Small intestine (tissue), 7 donors: Measurements from ENCODE around the gene ZMIZ1. TPM values are rescaled to one million over a fixed set of nuclear protein-coding genes. Genes with fewer than 3 reads are reported as not detected.

Experiments
- DNase-seq, 2 donors: peaks; one replicate each; pipeline versions ENCODE4 v3.0.0 to v3.0.0-alpha.2; 2013
- FAIRE-seq: peaks from 2 replicates; lab custom pipeline; 2012; peaks lifted over from hg19 to GRCh38; lab: Jason Lieb, UNC
- H3K27ac ChIP-seq, 3 donors: one replicate each; pipeline ENCODE4 v1.5.1; 2013; ENCODE audit warnings: low read length in 2 of 3, mild to moderate bottlenecking in 2 of 3, control low read depth in 1 of 3, inconsistent platforms in 1 of 3, low read depth in 1 of 3, moderate library complexity in 1 of 3
- H3K27me3 ChIP-seq, 3 donors: one replicate each; pipeline ENCODE4 v1.6.1; 2013; ENCODE audit warnings: low read length in 3 of 3, inconsistent platforms in 1 of 3; ENCODE audit not compliant: control insufficient read depth in 3 of 3, insufficient read depth in 3 of 3
- H3K36me3 ChIP-seq, 3 donors: one replicate each; pipeline ENCODE4 v1.6.1; 2013; ENCODE audit warnings: low read length in 3 of 3, inconsistent platforms in 1 of 3, low read depth in 1 of 3, mild to moderate bottlenecking in 1 of 3, moderate library complexity in 1 of 3; ENCODE audit not compliant: control insufficient read depth in 3 of 3, insufficient read depth in 2 of 3
- H3K4me1 ChIP-seq, 3 donors: one replicate each; pipeline ENCODE4 v1.6.1; 2013; ENCODE audit warnings: low read length in 2 of 3, inconsistent platforms in 1 of 3, low read depth in 1 of 3, mild to moderate bottlenecking in 1 of 3, moderate library complexity in 1 of 3; ENCODE audit not compliant: control insufficient read depth in 3 of 3, insufficient read depth in 2 of 3
- H3K4me3 ChIP-seq, 3 donors: one replicate each; pipeline ENCODE4 v1.5.1; 2013; ENCODE audit warnings: low read length in 3 of 3, control low read depth in 1 of 3, inconsistent platforms in 1 of 3, low read depth in 1 of 3, mild to moderate bottlenecking in 1 of 3, moderate library complexity in 1 of 3
- H3K9me3 ChIP-seq, 2 donors: one replicate each; pipeline ENCODE4 v1.6.1; 2013; ENCODE audit warnings: low read depth in 1 of 2, low read length in 1 of 2; ENCODE audit not compliant: control insufficient read depth in 2 of 2, insufficient read depth in 1 of 2
- WGBS, 3 donors: extraction: QIAGEN DNeasy Blood & Tissue Kit; methylation state at CpG; one replicate each; pipeline ENCODE4 v1.1.7; 2013; 5-methylcytosine and 5-hydroxymethylcytosine counted together
- polyA plus RNA-seq, 4 donors: library from polyadenylated mRNA; stranded (reverse) in 3 of 4; unstranded in 1 of 4; fragments of 200-250 nt in 3 of 4; fragments of 120-200 nt in 1 of 4; gene quantifications; one replicate each; pipeline versions ENCODE4 v1.2.1 to v1.2.3, GENCODE V29; 2013
- donor health status: healthy with polysubstance abuse.
- donor health status: control.
- donor health status: control.
- donor health status: Bipolar disorder and iron deficiency.
- donor health status: healthy.

Gene ZMIZ1
- polyA plus RNA-seq, 4 donors = 15.1 to 40.7 (median 19.9) TPM

- no peak overlapping the region for H3K4me3 ChIP-seq
These were observed 246.2 kb downstream of the ZMIZ1 start for GRCh38 chr10:79314761-79315601.

GRCh38 chr10:79315602-79315920, 246.8 kb downstream of the ZMIZ1 start:
- no peak for DNase-seq
- no peak overlapping the region for H3K27ac ChIP-seq
- WGBS, 3 donors = 83 to 87% (median 86%) methylated on average over 11 of the region's 11 CpGs
- H3K9me3 ChIP-seq = peaks cover 0 to 10% of the 10 kb centered on the region in 2 donors
- no peak overlapping the region for H3K4me3 ChIP-seq
- peaks cover 0 to 22% (median 0%) of the 10 kb centered on the region in 3 donors for H3K4me1 ChIP-seq
- H3K36me3 ChIP-seq = peaks cover 0 to 47% (median 10%) of the 10 kb centered on the region in 3 donors
- no peak for FAIRE-seq
- peaks cover 0 to 9% (median 0%) of the 10 kb centered on the region in 3 donors for H3K27me3 ChIP-seq

More at GRCh38 chr10:79314761-79315601, 246.2 kb downstream of the ZMIZ1 start:
- peaks cover 0 to 53% (median 10%) of the 10 kb centered on the region in 3 donors for H3K36me3 ChIP-seq
- H3K27ac ChIP-seq = peak overlapping the region in 1 of 3 donors; percentile 50
- FAIRE-seq (no peak), DNase-seq (peak; percentile 53 to 68)
- 52 to 76% (median 61%) methylated on average over 25 of the region's 25 CpGs for WGBS, 3 donors
- peaks cover 0 to 28% (median 0%) of the 10 kb centered on the region in 3 donors for H3K4me1 ChIP-seq
- peaks cover 0 to 9% (median 0%) of the 10 kb centered on the region in 3 donors for H3K27me3 ChIP-seq
- peaks cover 0 to 10% of the 10 kb centered on the region in 2 donors for H3K9me3 ChIP-seq

GRCh38 chr10:79316671-79317431, 248.1 kb downstream of the ZMIZ1 start:
- Histone ChIP-seq H3K4me1 (peaks cover 0 to 10% (median 0%) of the 10 kb centered on the region in 3 donors), H3K9me3 (peaks cover 0 to 10% of the 10 kb centered on the region in 2 donors), H3K36me3 (peaks cover 0 to 36% (median 10%) of the 10 kb centered on the region in 3 donors), H3K27ac (no peak overlapping the region), H3K27me3 (peaks cover 0 to 9% (median 0%) of the 10 kb centered on the region in 3 donors), H3K4me3 (peak overlapping the region in 1 of 3 donors; percentile 21)
- WGBS, 3 donors = 32 to 41% (median 32%) methylated on average over 13 of the region's 13 CpGs
- FAIRE-seq (no peak), DNase-seq (no peak)

GRCh38 chr10:79318369-79318768, 249.6 kb downstream of the ZMIZ1 start:
- peaks cover 0 to 10% of the 10 kb centered on the region in 2 donors for H3K9me3 ChIP-seq
- no peak overlapping the region for H3K4me3 ChIP-seq
- H3K27ac ChIP-seq = no peak overlapping the region
- H3K4me1 ChIP-seq = peaks cover 0 to 5% (median 0%) of the 10 kb centered on the region in 3 donors
- no peak for DNase-seq
- H3K27me3 ChIP-seq = peaks cover 0 to 9% (median 0%) of the 10 kb centered on the region in 3 donors
- 85 to 89% (median 87%) methylated on average over 5 of the region's 5 CpGs for WGBS, 3 donors
- H3K36me3 ChIP-seq = peaks cover 0 to 21% (median 5%) of the 10 kb centered on the region in 3 donors
- FAIRE-seq = no peak

- H3K4me3 ChIP-seq = no peak overlapping the region
- peaks cover 0 to 9% (median 0%) of the 10 kb centered on the region in 3 donors for H3K27me3 ChIP-seq
- peaks cover 0 to 5% (median 0%) of the 10 kb centered on the region in 3 donors for H3K4me1 ChIP-seq
- DNase-seq (no peak), FAIRE-seq (no peak)
- H3K9me3 ChIP-seq = peaks cover 0 to 10% of the 10 kb centered on the region in 2 donors
- H3K27ac ChIP-seq = no peak overlapping the region
- H3K36me3 ChIP-seq = peaks cover 0 to 12% (median 0%) of the 10 kb centered on the region in 3 donors
- 85 to 88% (median 85%) methylated on average over 11 of the region's 11 CpGs for WGBS, 3 donors
These were observed 250.5 kb downstream of the ZMIZ1 start for GRCh38 chr10:79319115-79319771.

GRCh38 chr10:79320316-79320715, 251.6 kb downstream of the ZMIZ1 start:
- Histone ChIP-seq H3K27me3 (peaks cover 0 to 12% (median 0%) of the 10 kb centered on the region in 3 donors), H3K27ac (no peak overlapping the region), H3K4me1 (no peaks in the 10 kb centered on the region), H3K4me3 (no peak overlapping the region), H3K9me3 (peaks cover 0 to 10% of the 10 kb centered on the region in 2 donors), H3K36me3 (peaks cover 0 to 3% (median 0%) of the 10 kb centered on the region in 3 donors)
- DNase-seq (no peak), FAIRE-seq (no peak)
- 98 to 100% (median 98%) methylated on average over 2 of the region's 2 CpGs for WGBS, 3 donors

- Histone ChIP-seq H3K27ac (no peak overlapping the region), H3K4me1 (no peaks in the 10 kb centered on the region), H3K4me3 (no peak overlapping the region), H3K27me3 (peaks cover 0 to 12% (median 0%) of the 10 kb centered on the region in 3 donors), H3K9me3 (peaks cover 0 to 10% of the 10 kb centered on the region in 2 donors), H3K36me3 (no peaks in the 10 kb centered on the region)
- WGBS, 3 donors = 87 to 94% (median 91%) methylated on average over 7 of the region's 7 CpGs
- DNase-seq = no peak
- no peak for FAIRE-seq
These were observed 252.2 kb downstream of the ZMIZ1 start for GRCh38 chr10:79320820-79321493.
